Gastrocnemius medialis (tissue), 4 donors: ENCODE measurements around the gene AGPS. TPM values are rescaled to one million over a fixed set of nuclear protein-coding genes. Genes with fewer than 3 reads are reported as not detected.

Experiments
- ATAC-seq, 2 donors: fragments of 150-250 bp; one replicate each; pipeline ENCODE4 v1.9.1; 2016
- DNase-seq, 2 donors: peaks; one replicate each; pipeline ENCODE4 v3.0.0-alpha.2; 2019
- H3K27ac ChIP-seq, 4 donors: fragments of 200-600 bp; sonication (generic); 1 replicate in 1 of 4; 2 replicates in 3 of 4; pipeline ENCODE4 v1.5.1; 2016 to 2018; ENCODE audit warnings: mild to moderate bottlenecking in 2 of 4, moderate library complexity in 1 of 4
- H3K27me3 ChIP-seq, 3 donors: fragments of 200-600 bp; sonication (generic) in 2 of 3; 1 replicate in 1 of 3; 2 replicates in 2 of 3; pipeline versions ENCODE4 v1.5.1 to v1.6.0; 2016 to 2019; ENCODE audit warnings: mild to moderate bottlenecking in 1 of 3, moderate library complexity in 1 of 3
- H3K36me3 ChIP-seq, 2 donors: fragments of 200-600 bp; sonication (generic) in 1 of 2; one replicate each; pipeline ENCODE4 v1.5.1; 2017 to 2018
- H3K4me1 ChIP-seq, 2 donors: fragments of 200-600 bp; sonication (generic) in 1 of 2; one replicate each; pipeline ENCODE4 v1.5.1; 2016 to 2017; ENCODE audit warnings: mild to moderate bottlenecking in 2 of 2
- H3K4me3 ChIP-seq, 4 donors: fragments of 200-600 bp; sonication (generic) in 3 of 4; 1 replicate in 1 of 4; 2 replicates in 3 of 4; pipeline ENCODE4 v1.5.1; 2016 to 2019; ENCODE audit warnings: mild to moderate bottlenecking in 2 of 4
- H3K9me3 ChIP-seq, 3 donors: fragments of 200-600 bp; sonication (generic) in 2 of 3; 1 replicate in 1 of 3; 2 replicates in 2 of 3; pipeline ENCODE4 v1.5.1; 2016 to 2019
- CTCF ChIP-seq, 5 experiments: fragments of 450-650 bp in 3 of 5; fragments of 200-600 bp in 2 of 5; sonication (generic) in 2 of 5; IDR thresholded peaks in 4 of 5; conservative IDR thresholded peaks in 1 of 5; 1 replicate in 4 of 5; 2 replicates in 1 of 5; pipeline ENCODE4 v1.5.1; 2016 to 2019; ENCODE audit warnings: antibody characterized with exemption in 5 of 5, mild to moderate bottlenecking in 3 of 5, moderate library complexity in 3 of 5
- POLR2A ChIP-seq, 2 donors: fragments of 450-650 bp; IDR thresholded peaks; one replicate each; pipeline ENCODE4 v1.6.1; 2017; ENCODE audit warnings: antibody characterized with exemption in 2 of 2, mild to moderate bottlenecking in 2 of 2, moderate library complexity in 2 of 2
- in situ Hi-C, 4 donors: fragments of 200-750 bp; cut with MboI; loops; one replicate each; pipeline versions ENCODE4 v1.15.0 to v1.8.0; 2017; ENCODE audit warnings: low sequenced_read_pairs in 4 of 4
- intact Hi-C: fragments of 100-400 bp; cut with DNase I; formaldehyde crosslinking; loops from one replicate; pipeline ENCODE4 v1.15.1; 2023; ENCODE audit warnings: low total_unique reads
- total RNA-seq, 4 donors: library from RNA; depleted of rRNA; stranded (reverse); fragments of >200 nt; gene quantifications; one replicate each; pipeline versions ENCODE4 v1.1.0 to v1.2.3, GENCODE V29; 2016

Gene AGPS
- total RNA-seq, 4 donors from 2014 or later, result 23.1 to 30.9 (median 26.2) TPM

GRCh38 chr2:177551989-177552421 lies 159.4 kb downstream of the AGPS start:
- H3K4me1 ChIP-seq, result peaks cover 5% of the 10 kb centered on the region in 2 donors
- no peaks in the 10 kb centered on the region for H3K36me3 ChIP-seq
- H3K27ac ChIP-seq, result peak overlapping the region in 1 of 4 donors; percentile 96
- peak overlapping the region; percentile 80 to 89 (median 82) for H3K4me3 ChIP-seq
- ATAC-seq (no peak), DNase-seq (peak in 1 of 2 donors; percentile 21)
- intact Hi-C loops, result no loop called here
- no peaks in the 10 kb centered on the region for H3K9me3 ChIP-seq
- no peak for TF ChIP-seq POLR2A (IDR thresholded peaks at IDR 0.05)
- TF ChIP-seq CTCF (IDR thresholded peaks at IDR 0.05 in 4 of 5, conservative IDR thresholded peaks at IDR 0.05 in 1 of 5), result no peak
- in situ Hi-C loops, result loop anchor here in 1 of 4 donors (10.0 kb wide), 1 partner anchor 73 kb away; no protein-coding TSS in a partner anchor
- no peaks in the 10 kb centered on the region for H3K27me3 ChIP-seq

- TF ChIP-seq POLR2A (IDR thresholded peaks at IDR 0.05), result no peak
- no peak for TF ChIP-seq CTCF (IDR thresholded peaks at IDR 0.05 in 4 of 5, conservative IDR thresholded peaks at IDR 0.05 in 1 of 5)
- in situ Hi-C loops, result loop anchor here in 1 of 4 donors (10.0 kb wide), 1 partner anchor 72 kb away; no protein-coding TSS in a partner anchor
- Histone ChIP-seq H3K27ac (peak overlapping the region; percentile 95 to 97 (median 96)), H3K36me3 (no peaks in the 10 kb centered on the region), H3K9me3 (no peaks in the 10 kb centered on the region), H3K4me1 (peaks cover 5% of the 10 kb centered on the region in 2 donors), H3K4me3 (peak overlapping the region; percentile 80 to 89 (median 82)), H3K27me3 (no peaks in the 10 kb centered on the region)
- ATAC-seq, result peak; percentile 96 to 97
- DNase-seq, result peak; percentile 62 to 74
- intact Hi-C loops, result loop anchor here (1.0 kb wide), 1 partner anchor 67 kb away; no protein-coding TSS in a partner anchor
Measured at GRCh38 chr2:177552422-177553175, 160.0 kb downstream of the AGPS start.

- peak overlapping the region; percentile 95 to 97 (median 96) for H3K27ac ChIP-seq
- intact Hi-C loops, result loop anchor here (1.0 kb wide), 1 partner anchor 66 kb away; no protein-coding TSS in a partner anchor
- DNase-seq (no peak), ATAC-seq (peak in 1 of 2 donors; percentile 12)
- TF ChIP-seq CTCF (IDR thresholded peaks at IDR 0.05 in 4 of 5, conservative IDR thresholded peaks at IDR 0.05 in 1 of 5) (no peak), POLR2A (IDR thresholded peaks at IDR 0.05) (no peak)
- no peaks in the 10 kb centered on the region for H3K36me3 ChIP-seq
- no peaks in the 10 kb centered on the region for H3K27me3 ChIP-seq
- H3K4me3 ChIP-seq, result peak overlapping the region; percentile 80 to 89 (median 82)
- in situ Hi-C loops, result loop anchor here in 1 of 4 donors (10.0 kb wide), 1 partner anchor 71 kb away; no protein-coding TSS in a partner anchor
- no peaks in the 10 kb centered on the region for H3K9me3 ChIP-seq
- peaks cover 5% of the 10 kb centered on the region in 2 donors for H3K4me1 ChIP-seq
Measured at GRCh38 chr2:177553176-177553884, 160.8 kb downstream of the AGPS start.

GRCh38 chr2:177554365-177554764 lies 161.8 kb downstream of the AGPS start:
- Histone ChIP-seq H3K9me3 (no peaks in the 10 kb centered on the region), H3K27me3 (no peaks in the 10 kb centered on the region), H3K4me1 (peaks cover 5% of the 10 kb centered on the region in 2 donors), H3K36me3 (no peaks in the 10 kb centered on the region), H3K27ac (no peak overlapping the region), H3K4me3 (no peak overlapping the region)
- ATAC-seq, result no peak
- in situ Hi-C loops, result loop anchor here in 1 of 4 donors (10.0 kb wide), 1 partner anchor 70 kb away; no protein-coding TSS in a partner anchor
- TF ChIP-seq POLR2A (IDR thresholded peaks at IDR 0.05) (no peak), CTCF (IDR thresholded peaks at IDR 0.05 in 4 of 5, conservative IDR thresholded peaks at IDR 0.05 in 1 of 5) (no peak)
- intact Hi-C loops, result no loop called here
- no peak for DNase-seq
